SU-DHL-6 (cell line): ENCODE measurements around the gene PPP1R14B.
A peak's percentile ranks its signal among the peaks of the same experiment; 100 is the strongest.

ENCODE experiments used
- H2AFZ ChIP-seq: fragments of 200-600 bp; sonication (generic); 2 replicates; pipeline ENCODE4 v1.6.1; 2014; ENCODE audit warnings: low read depth, mild to moderate bottlenecking, moderate library complexity, mixed read lengths, antibody characterized with exemption, low read length; ENCODE audit not compliant: severe bottlenecking
- H3F3A ChIP-seq: fragments of 200-600 bp; shearing (Covaris generic); 2 replicates; pipeline ENCODE4 v1.6.0; 2016; ENCODE audit warnings: antibody characterized with exemption, mild to moderate bottlenecking; ENCODE audit not compliant: insufficient read depth
- H3K27ac ChIP-seq: fragments of 200-600 bp; sonication (generic); 2 replicates; pipeline ENCODE4 v1.5.1; 2016; ENCODE audit warnings: low read depth, mild to moderate bottlenecking, low read length, moderate library complexity, mixed read lengths
- H3K27me3 ChIP-seq: fragments of 200-600 bp; sonication (generic), shearing (Covaris generic); 2 replicates; pipeline ENCODE4 v1.6.0; 2014; ENCODE audit warnings: mild to moderate bottlenecking, low read length
- H3K36me3 ChIP-seq: fragments of 200-600 bp; sonication (generic); 2 replicates; pipeline ENCODE4 v1.6.1; 2014; ENCODE audit warnings: mild to moderate bottlenecking, low read length, mixed read lengths
- H3K4me2 ChIP-seq: fragments of 300-600, 200-600 bp; shearing (Covaris generic), sonication (generic); 2 replicates; pipeline ENCODE4 v1.6.0; 2014; ENCODE audit warnings: low read length, low read depth, mild to moderate bottlenecking; ENCODE audit not compliant: poor library complexity, severe bottlenecking
- H3K4me3 ChIP-seq: fragments of 200-600 bp; sonication (generic); 2 replicates; pipeline ENCODE4 v1.5.1; 2014; ENCODE audit warnings: antibody characterized with exemption, low read length, mild to moderate bottlenecking, mixed read lengths; ENCODE audit not compliant: insufficient read depth, poor library complexity, severe bottlenecking
- H3K79me2 ChIP-seq: fragments of 200-600 bp; sonication (generic); 2 replicates; pipeline ENCODE4 v1.6.1; 2014; ENCODE audit warnings: mild to moderate bottlenecking, low read length, moderate library complexity; ENCODE audit not compliant: insufficient read depth
- H3K9ac ChIP-seq: fragments of 200-600 bp; sonication (generic); 2 replicates; pipeline ENCODE4 v1.7.0; 2014; ENCODE audit warnings: mild to moderate bottlenecking, low read length
- H3K9me2 ChIP-seq: fragments of 200-600 bp; sonication (generic); replicated peaks from 2 replicates; pipeline ENCODE4 v1.6.1; 2014; ENCODE audit warnings: low read length; ENCODE audit not compliant: insufficient read depth
- H3K9me3 ChIP-seq: fragments of 200-600 bp; sonication (generic); 2 replicates; pipeline ENCODE4 v1.6.1; 2014; ENCODE audit warnings: low read length, mixed read lengths; ENCODE audit not compliant: insufficient read depth
- H4K20me1 ChIP-seq: fragments of 200-600 bp; sonication (generic); 2 replicates; pipeline ENCODE4 v1.6.1; 2014; ENCODE audit warnings: low read depth, mild to moderate bottlenecking, antibody characterized with exemption, low read length, moderate library complexity, mixed read lengths
- CTCF ChIP-seq: fragments of 200-600 bp; sonication (generic); IDR thresholded peaks from one replicate; pipeline ENCODE4 v1.5.1; 2017; ENCODE audit warnings: antibody characterized with exemption, mild to moderate bottlenecking, low read length, moderate library complexity; ENCODE audit not compliant: insufficient read depth, poor library complexity, severe bottlenecking
- EZH2phosphoT487 ChIP-seq: fragments of 200-600 bp; sonication (generic), shearing (Covaris generic); conservative IDR thresholded peaks from 2 replicates; pipeline ENCODE4 v1.6.1; 2018; ENCODE audit warnings: mild to moderate bottlenecking, antibody characterized with exemption, low read length, moderate library complexity, mixed read lengths

The PPP1R14B gene

GRCh38 chr11:64204464-64204989 is 42.2 kb downstream of the PPP1R14B start:
- TF ChIP-seq EZH2phosphoT487: no peak
- peak; percentile 53 for TF ChIP-seq CTCF
- Histone ChIP-seq H3K27ac (no peak overlapping the region), H3K4me2 (no peak overlapping the region), H3K36me3 (no peaks in the 10 kb centered on the region; the same call in none of the 2 replicates), H2AFZ (no peak overlapping the region), H3F3A (peaks cover 15% of the 10 kb centered on the region), H3K79me2 (no peaks in the 10 kb centered on the region; the same call in 1 of the 2 replicates), H4K20me1 (no peaks in the 10 kb centered on the region), H3K9me2 (no peaks in the 10 kb centered on the region), H3K9ac (no peak overlapping the region), H3K27me3 (no peaks in the 10 kb centered on the region), H3K4me3 (no peak overlapping the region), H3K9me3 (no peaks in the 10 kb centered on the region)

DNA sequence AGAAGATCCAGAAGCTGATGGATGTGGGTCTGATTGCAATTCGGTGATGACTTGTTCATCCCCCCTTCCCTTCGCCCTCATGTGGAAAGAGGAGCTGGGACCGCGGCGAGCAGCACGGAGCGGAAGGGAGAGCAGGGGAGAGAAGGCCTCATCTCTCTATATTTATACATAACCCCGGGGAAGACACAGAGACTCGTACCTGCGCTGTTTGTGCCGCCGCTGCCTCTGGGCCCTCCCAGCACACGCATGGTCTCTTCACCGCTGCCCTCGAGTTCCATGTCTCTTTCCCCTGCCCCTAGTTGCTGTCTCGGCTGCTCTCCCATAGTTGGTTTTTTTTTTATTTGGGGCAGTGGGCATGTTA is 42.7 kb downstream of the PPP1R14B start:
- Histone ChIP-seq H3K27me3 (no peaks in the 10 kb centered on the region), H3K27ac (no peak overlapping the region), H3K9me3 (no peaks in the 10 kb centered on the region), H3K4me3 (no peak overlapping the region), H3F3A (peaks cover 15% of the 10 kb centered on the region), H2AFZ (no peak overlapping the region), H3K9me2 (no peaks in the 10 kb centered on the region), H3K36me3 (no peaks in the 10 kb centered on the region; the same call in none of the 2 replicates), H3K4me2 (no peak overlapping the region), H4K20me1 (no peaks in the 10 kb centered on the region), H3K79me2 (no peaks in the 10 kb centered on the region; the same call in 1 of the 2 replicates), H3K9ac (no peak overlapping the region)
- no peak for TF ChIP-seq CTCF
- TF ChIP-seq EZH2phosphoT487: no peak

GRCh38 chr11:64203421-64204079 is 43.2 kb downstream of the PPP1R14B start:
- Histone ChIP-seq H3K79me2 (no peaks in the 10 kb centered on the region; the same call in 1 of the 2 replicates), H3F3A (peaks cover 15% of the 10 kb centered on the region), H3K4me3 (no peak overlapping the region), H3K9me3 (no peaks in the 10 kb centered on the region), H3K9me2 (no peaks in the 10 kb centered on the region), H3K27ac (no peak overlapping the region), H3K36me3 (no peaks in the 10 kb centered on the region; the same call in none of the 2 replicates), H3K27me3 (no peaks in the 10 kb centered on the region), H4K20me1 (no peaks in the 10 kb centered on the region), H3K9ac (no peak overlapping the region), H2AFZ (no peak overlapping the region), H3K4me2 (no peak overlapping the region)
- TF ChIP-seq EZH2phosphoT487: no peak
- no peak for TF ChIP-seq CTCF
